Skin of body (tissue), 2 donors: ENCODE results near the gene SORCS2. TPM values are rescaled to one million over a fixed set of nuclear protein-coding genes. Genes with fewer than 3 reads are reported as not detected.

Experiments
- DNase-seq: peaks from one replicate; lab custom pipeline; 2025; lab: John Stamatoyannopoulos, UW
- total RNA-seq: library from RNA; depleted of rRNA; stranded (reverse); fragments of >200 nt; gene quantifications from one replicate; pipeline ENCODE4 v1.2.3, GENCODE V29; 2014

Gene SORCS2
- total RNA-seq, 1 donor from 2014 or later, result 5.8 TPM

GRCh38 chr4:7217474-7218321, 25.4 kb downstream of the SORCS2 start:
- no peak for DNase-seq

GRCh38 chr4:7218686-7219085, 26.3 kb downstream of the SORCS2 start:
- no peak for DNase-seq

GRCh38 chr4:7222521-7222920, 30.2 kb downstream of the SORCS2 start:
- DNase-seq, result no peak

- no peak for DNase-seq
Measured at GRCh38 chr4:7223541-7223940, 31.2 kb downstream of the SORCS2 start.

DNA sequence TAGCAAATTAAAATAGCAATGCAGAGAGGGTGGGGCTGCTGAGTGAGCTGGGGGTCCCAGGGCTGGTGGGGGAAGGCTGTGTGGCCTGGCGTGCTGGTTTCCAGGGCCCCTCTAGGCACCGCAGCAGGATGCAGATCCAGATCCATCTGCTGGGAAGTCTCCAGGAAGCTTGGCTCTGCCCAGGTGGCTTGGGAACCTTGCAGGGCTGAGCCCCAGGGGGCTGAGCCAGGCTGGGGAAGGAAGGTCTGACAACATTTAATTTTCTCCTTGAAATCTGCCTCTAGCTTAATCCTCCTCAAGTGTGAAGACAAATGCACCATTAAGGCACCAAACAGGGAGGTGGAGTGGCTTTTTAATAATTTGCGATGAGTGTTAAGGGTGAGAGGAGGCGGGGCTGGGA, 31.7 kb downstream of the SORCS2 start:
- DNase-seq, result no peak

DNA sequence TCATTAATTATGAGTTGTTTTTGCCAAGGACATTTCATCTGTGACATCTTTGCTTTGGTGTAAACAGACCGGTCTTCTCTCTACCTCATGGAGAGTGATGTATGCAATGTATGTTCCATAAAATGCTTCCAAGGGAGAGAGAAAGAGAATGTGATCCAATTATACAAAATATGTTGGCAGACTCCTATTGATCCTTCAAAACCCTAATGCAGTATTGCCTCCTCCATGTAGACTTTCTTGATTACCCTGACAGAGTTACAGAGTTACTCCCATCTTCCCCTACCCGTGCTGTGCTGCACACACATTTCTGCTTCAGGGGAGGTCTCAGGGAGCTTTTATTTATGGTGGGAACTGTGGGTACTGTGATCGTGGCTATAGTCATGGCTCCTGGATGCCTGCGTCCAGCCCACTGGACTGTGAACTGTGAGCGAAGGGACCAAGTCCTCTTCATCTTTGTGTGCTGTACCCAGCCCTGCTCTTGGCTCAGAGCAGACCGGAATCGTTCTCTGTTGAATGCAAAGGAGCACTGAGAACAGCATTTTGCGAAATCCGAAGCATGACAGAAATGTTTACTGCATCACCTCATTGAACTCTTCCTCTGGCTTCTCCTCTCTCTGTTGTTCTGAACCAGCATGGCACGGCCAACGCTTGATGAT, 32.7 kb downstream of the SORCS2 start:
- no peak for DNase-seq

DNA sequence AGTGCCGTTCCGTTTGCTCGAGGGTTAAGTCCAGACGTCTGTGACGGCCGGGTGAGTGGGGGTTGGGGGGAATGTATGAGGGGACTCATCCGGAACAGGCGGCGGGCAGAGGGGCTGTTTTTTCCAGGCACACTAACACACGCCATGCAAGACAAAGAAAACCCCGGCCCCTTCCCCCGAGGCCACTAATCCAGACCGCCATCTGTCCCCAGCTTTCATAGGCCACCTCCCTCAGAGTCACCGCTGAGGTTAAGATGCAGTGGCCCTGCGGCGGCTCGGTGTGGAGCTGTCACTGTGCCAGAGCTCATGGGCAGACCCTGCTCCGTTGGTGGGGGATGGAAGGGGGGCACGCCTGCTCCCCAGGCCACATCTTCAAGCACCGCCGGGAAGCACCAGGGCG, 34.1 kb downstream of the SORCS2 start:
- no peak for DNase-seq

DNA sequence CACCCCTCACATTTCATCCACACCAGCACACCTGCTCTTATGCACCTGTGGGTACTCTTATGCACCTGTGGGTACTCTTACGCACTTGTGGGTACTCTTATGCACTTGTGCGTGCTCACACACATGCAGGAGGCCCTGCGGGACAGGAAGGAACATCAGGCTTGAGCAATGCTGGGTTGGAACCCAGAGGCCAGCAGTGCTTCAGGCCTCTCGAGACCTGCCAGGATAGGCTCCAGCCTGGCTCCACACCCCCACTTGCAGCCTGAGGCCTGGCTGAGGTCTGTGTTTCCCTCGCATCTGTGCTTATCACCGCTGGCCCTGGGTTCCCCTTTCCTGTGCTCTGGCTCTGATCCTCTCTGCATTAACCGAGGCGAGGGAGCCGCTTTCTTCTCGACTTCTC, 34.7 kb downstream of the SORCS2 start:
- DNase-seq, result no peak

- no peak for DNase-seq
Measured at GRCh38 chr4:7228734-7229133, 36.4 kb downstream of the SORCS2 start.

DNA sequence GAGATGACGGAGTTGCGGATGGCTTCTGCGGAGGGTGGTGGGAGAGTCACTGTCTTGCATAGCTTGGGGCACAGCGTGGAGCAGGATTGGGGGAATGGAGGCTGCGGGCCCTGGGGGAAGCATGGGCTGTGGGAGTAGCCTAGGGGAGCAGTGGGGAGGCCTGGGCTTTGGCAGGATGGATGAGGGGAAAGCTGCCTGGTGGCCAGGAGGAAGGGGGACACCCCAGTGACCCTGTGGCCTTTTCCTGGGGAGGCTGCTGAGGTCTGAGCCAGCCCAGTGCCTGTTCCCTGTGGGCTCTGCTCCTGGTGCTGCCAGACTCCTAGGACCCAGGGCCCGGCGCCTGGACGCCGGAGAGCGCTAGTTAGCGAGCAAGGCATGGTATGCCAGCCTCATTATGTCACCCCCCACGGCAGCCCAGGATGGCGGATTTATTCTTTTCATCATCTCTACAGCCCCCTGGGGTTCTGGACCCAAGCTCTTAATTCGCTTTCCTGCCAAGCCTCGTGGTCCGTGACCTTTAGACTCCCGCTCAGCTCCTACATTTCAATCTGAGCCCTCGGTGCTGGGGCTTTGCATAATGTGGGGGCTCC, 39.8 kb downstream of the SORCS2 start:
- no peak for DNase-seq

DNA sequence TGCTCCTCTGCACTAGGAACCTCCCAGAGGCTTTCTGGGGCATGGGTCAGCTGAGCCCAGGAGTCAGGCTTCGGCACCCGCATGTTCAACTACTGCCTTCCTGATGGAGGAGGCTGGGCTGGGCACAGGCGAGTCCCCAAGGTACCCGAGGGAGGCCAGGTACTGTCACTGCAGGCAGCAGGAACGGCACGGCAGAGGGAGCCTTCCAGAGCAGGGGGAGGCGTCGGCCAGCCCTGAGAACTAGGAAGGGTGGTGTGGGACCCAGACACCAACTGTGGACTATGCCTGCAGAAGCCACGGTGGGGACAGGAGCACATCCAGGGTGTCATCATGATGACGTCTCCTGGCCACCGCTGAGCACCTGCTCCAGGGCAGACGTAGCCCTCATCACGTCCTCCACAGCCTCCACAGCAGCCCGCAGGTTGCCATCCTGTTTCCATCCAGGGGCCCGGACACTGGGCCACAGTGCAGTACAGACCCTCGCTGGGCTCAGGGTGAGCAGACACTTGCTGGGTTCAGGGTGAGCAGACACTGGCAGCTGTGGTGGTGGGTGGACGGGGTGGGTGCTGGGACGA, 40.8 kb downstream of the SORCS2 start:
- DNase-seq, result no peak

GRCh38 chr4:7233601-7234000, 41.3 kb downstream of the SORCS2 start:
- no peak for DNase-seq

DNA sequence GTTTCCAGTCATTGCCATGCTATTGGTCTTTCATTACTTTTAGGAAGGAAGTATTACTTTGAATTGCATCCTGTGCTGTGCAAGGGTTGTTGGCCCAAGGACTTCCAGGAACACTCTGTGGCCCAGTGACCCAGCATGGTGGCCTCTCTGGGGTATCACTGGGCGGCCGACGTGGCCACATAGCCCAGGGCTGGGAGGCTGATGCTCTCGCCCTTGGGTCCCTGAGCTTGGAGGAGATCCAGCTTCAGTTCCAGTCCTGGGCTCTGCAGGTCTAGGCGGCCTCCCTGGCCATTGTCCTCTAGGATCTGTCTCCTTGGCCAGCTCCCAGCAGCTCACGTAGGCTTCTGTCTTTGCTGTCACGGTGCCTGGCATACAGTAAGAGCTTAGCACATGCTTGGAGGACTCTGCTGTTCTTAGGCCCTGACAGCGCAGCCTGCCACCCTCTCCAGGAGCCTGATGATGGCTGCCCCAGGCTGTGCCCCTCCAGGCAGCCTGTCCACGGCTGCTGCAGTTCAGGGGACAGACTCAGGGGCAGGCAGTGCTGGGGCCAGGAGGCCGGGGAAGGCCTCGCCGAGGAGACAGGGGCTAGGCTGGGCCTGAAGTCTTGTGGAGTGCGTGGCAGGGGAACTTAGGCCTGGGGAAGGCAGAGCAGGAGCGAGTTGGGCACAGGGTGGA, 42.2 kb downstream of the SORCS2 start:
- DNase-seq, result no peak

DNA sequence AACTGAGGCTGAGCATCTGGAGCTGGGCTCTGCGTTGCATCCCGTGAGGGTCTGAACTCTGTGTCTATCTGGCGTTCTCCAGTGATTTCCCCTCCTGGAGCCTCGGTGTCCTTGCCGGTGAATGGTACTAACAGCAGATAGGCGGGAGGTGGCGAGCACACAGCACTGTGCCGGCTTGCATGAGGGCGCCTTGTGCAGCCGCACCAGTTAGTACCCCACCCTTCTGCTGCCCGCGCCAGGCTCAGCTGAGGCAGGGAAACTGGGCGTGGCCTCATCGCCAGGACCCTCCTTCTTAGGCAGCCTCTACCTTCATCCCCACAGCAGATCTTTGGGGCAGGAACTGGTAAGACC, 42.7 kb downstream of the SORCS2 start:
- no peak for DNase-seq

GRCh38 chr4:7236847-7237246, 44.5 kb downstream of the SORCS2 start:
- DNase-seq, result no peak

DNA sequence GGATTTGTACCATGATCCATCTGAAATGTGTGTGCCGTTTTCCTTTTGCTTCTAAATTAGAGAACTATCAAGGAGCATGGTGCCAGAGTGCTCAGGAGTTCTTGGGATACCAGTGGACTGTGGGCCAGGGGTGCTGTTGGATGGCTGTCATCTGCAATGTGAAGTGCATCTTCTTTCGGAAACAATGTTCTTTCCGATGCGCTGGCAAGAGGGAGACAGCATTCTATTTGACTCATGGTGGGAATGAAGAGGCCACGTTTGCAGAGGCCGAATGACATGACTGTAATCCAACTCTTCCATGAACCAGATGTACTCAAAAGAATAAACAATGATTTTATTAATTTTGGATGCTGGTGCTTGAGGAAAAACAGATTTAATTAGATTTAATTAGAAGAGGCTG, 45.5 kb downstream of the SORCS2 start:
- peak; percentile 85 for DNase-seq

GRCh38 chr4:7238300-7238960, 46.1 kb downstream of the SORCS2 start:
- no peak for DNase-seq

GRCh38 chr4:7239101-7239820, 46.9 kb downstream of the SORCS2 start:
- DNase-seq, result no peak

- DNase-seq, result no peak
Measured at GRCh38 chr4:7239844-7240243, 47.5 kb downstream of the SORCS2 start.

GRCh38 chr4:7240306-7240705, 48.0 kb downstream of the SORCS2 start:
- no peak for DNase-seq
